Measurements from ENCODE around the gene GYPC. TPM values are rescaled to one million over a fixed set of nuclear protein-coding genes. Genes with fewer than 3 reads are reported as not detected.

Gene GYPC
- total and polyA plus RNA-seq, 2 of the 4 experiments (the other 2 are of a cell fraction), result 53.4 to 96.3 TPM

DNA sequence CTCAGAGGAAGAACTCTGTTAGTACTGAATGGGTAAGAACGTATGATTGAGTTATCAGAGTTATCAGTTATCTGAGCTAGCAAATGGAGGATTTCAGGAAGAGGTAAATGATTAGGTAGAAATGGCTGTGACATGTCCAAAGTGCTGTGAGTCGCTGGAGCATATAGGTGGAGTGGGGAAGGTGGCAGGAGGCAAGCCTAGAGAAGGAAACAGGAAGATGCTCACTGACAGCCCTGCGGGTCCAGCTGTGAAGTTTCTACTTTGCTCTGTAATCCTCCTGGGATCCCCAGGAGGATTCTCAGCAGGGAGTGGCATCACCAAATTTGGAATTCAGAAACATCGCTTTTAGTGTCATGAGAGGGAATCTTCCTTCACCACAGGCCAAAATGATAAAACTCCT lies 52.0 kb downstream of the GYPC start:
- Histone ChIP-seq H2BK5ac (ENCODE audit: low read depth, low read length, poor library complexity, severe bottlenecking) (no peak overlapping the region), H3K27ac (ENCODE audit: insufficient read depth, low read length) (no peak overlapping the region), H3K18ac (ENCODE audit: low read depth, low read length) (no peak overlapping the region), H3K23ac (ENCODE audit: low read depth, low read length) (no peak overlapping the region), H2AK9ac (replicated peaks; ENCODE audit: low read depth, low read length, poor library complexity) (no peak overlapping the region), H2AK5ac (ENCODE audit: low read depth, low read length) (no peak overlapping the region), H2AFZ (replicated peaks; ENCODE audit: low read length, poor library complexity) (no peak overlapping the region), H4K8ac (ENCODE audit: low read depth in 2 of 2, low read length in 2 of 2) (no peak overlapping the region), H3K4me2 (ENCODE audit: low read depth, low read length) (no peak overlapping the region), H3K9me1 (ENCODE audit: insufficient read depth, low read length) (no peaks in the 10 kb centered on the region), H3K4me3 (ENCODE audit: insufficient read depth, low read depth, low read length) (no peak overlapping the region), H3K36me3 (ENCODE audit: control insufficient read depth, insufficient read depth, low read length) (no peaks in the 10 kb centered on the region), H3K4me1 (ENCODE audit: control insufficient read depth, insufficient read depth, low read length) (no peaks in the 10 kb centered on the region), H3K9ac (ENCODE audit: low read depth, low read length) (no peak overlapping the region), H3K56ac (ENCODE audit: extremely low read depth, insufficient read depth, low read length) (no peak overlapping the region), H3K27me3 (ENCODE audit: control insufficient read depth, insufficient read depth, low read length) (peaks cover 4% of the 10 kb centered on the region), H2BK120ac (ENCODE audit: low read depth, low read length) (no peak overlapping the region), H3K4ac (ENCODE audit: low read depth, low read length) (no peak overlapping the region), H3K14ac (replicated peaks; ENCODE audit: low read depth, low read length) (no peak overlapping the region), H4K5ac (ENCODE audit: low read depth, low read length) (no peak overlapping the region), H4K91ac (ENCODE audit: insufficient read depth, low read depth, low read length) (no peak overlapping the region), H3K9me3 (ENCODE audit: control insufficient read depth, insufficient read depth, low read length) (no peaks in the 10 kb centered on the region), H2BK20ac (ENCODE audit: low read depth, low read length) (no peak overlapping the region), H3K79me1 (ENCODE audit: low read depth in 1 of 2, low read length in 2 of 2) (no peaks in the 10 kb centered on the region), H2BK15ac (ENCODE audit: low read depth, low read length) (no peak overlapping the region), H4K20me1 (ENCODE audit: insufficient read depth, low read length) (no peaks in the 10 kb centered on the region)
- 79% methylated on average over 2 of the region's 4 CpGs; no CpG with 5 or more reads in 1 of the 2 experiments for WGBS, 2 experiments (ENCODE audit: extremely low coverage in 2 of 2, insufficient read length in 1 of 2)
- dilution Hi-C loops (cut with HindIII; ENCODE audit: low sequenced_read_pairs, unreplicated experiment) (no loop called here), intact Hi-C loops (cut with micrococcal nuclease) (no loop called here), in situ Hi-C loops (cut with MboI; ENCODE audit: low sequenced_read_pairs) (no loop called here)
- CTCF ChIA-PET, result no interaction called here
- ATAC-seq (ENCODE audit: low read depth), result no peak
- POLR2A ChIA-PET (ENCODE audit: unreplicated experiment), result no interaction called here
- no peak for TF ChIP-seq RFX5 (IDR thresholded peaks at IDR 0.05; ENCODE audit: low read depth, low read length)
- TF ChIP-seq POLR2A (IDR thresholded peaks at IDR 0.05; ENCODE audit: low read depth, low read length), result no peak
- TF ChIP-seq, protein P1, sequence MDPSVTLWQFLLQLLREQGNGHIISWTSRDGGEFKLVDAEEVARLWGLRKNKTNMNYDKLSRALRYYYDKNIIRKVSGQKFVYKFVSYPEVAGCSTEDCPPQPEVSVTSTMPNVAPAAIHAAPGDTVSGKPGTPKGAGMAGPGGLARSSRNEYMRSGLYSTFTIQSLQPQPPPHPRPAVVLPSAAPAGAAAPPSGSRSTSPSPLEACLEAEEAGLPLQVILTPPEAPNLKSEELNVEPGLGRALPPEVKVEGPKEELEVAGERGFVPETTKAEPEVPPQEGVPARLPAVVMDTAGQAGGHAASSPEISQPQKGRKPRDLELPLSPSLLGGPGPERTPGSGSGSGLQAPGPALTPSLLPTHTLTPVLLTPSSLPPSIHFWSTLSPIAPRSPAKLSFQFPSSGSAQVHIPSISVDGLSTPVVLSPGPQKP (IDR thresholded peaks at IDR 0.05; ENCODE audit: borderline replicate concordance, low read depth, low read length), result no peak
- TF ChIP-seq, protein P2, sequence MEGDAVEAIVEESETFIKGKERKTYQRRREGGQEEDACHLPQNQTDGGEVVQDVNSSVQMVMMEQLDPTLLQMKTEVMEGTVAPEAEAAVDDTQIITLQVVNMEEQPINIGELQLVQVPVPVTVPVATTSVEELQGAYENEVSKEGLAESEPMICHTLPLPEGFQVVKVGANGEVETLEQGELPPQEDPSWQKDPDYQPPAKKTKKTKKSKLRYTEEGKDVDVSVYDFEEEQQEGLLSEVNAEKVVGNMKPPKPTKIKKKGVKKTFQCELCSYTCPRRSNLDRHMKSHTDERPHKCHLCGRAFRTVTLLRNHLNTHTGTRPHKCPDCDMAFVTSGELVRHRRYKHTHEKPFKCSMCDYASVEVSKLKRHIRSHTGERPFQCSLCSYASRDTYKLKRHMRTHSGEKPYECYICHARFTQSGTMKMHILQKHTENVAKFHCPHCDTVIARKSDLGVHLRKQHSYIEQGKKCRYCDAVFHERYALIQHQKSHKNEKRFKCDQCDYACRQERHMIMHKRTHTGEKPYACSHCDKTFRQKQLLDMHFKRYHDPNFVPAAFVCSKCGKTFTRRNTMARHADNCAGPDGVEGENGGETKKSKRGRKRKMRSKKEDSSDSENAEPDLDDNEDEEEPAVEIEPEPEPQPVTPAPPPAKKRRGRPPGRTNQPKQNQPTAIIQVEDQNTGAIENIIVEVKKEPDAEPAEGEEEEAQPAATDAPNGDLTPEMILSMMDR (conservative IDR thresholded peaks at IDR 0.05; ENCODE audit: low read depth, low read length), result no peak
- TF ChIP-seq, protein P3, sequence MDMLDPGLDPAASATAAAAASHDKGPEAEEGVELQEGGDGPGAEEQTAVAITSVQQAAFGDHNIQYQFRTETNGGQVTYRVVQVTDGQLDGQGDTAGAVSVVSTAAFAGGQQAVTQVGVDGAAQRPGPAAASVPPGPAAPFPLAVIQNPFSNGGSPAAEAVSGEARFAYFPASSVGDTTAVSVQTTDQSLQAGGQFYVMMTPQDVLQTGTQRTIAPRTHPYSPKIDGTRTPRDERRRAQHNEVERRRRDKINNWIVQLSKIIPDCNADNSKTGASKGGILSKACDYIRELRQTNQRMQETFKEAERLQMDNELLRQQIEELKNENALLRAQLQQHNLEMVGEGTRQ (IDR thresholded peaks at IDR 0.05; ENCODE audit: low read depth, low read length), result no peak
- DNase-seq, result no peak
- no TSS peak for BruUV-seq (replicated peaks)
